OCI-LY1 (cell line): Measurements from ENCODE around the gene USP24.

Source experiments
- H2AFZ ChIP-seq: fragments of 200-600 bp; sonication (generic), shearing (Covaris generic); 2 replicates; pipeline ENCODE4 v1.6.0; 2014; ENCODE audit warnings: antibody characterized with exemption, mild to moderate bottlenecking, low read length
- H3F3A ChIP-seq: fragments of 200-600 bp; sonication (generic), shearing (Covaris generic); 2 replicates; pipeline ENCODE4 v1.6.0; 2014; ENCODE audit warnings: mild to moderate bottlenecking, antibody characterized with exemption, low read length, moderate library complexity; ENCODE audit not compliant: insufficient read depth
- H3K27ac ChIP-seq: fragments of 200-600 bp; sonication (generic); 2 replicates; pipeline ENCODE4 v1.5.1; 2014; ENCODE audit warnings: low read length, mixed run types, mild to moderate bottlenecking, low read depth; ENCODE audit not compliant: poor library complexity, severe bottlenecking
- H3K27me3 ChIP-seq: fragments of 200-600 bp; sonication (generic); 2 replicates; pipeline ENCODE4 v1.6.0; 2014; ENCODE audit warnings: antibody characterized with exemption, mild to moderate bottlenecking, low read length, moderate library complexity; ENCODE audit not compliant: insufficient read depth
- H3K36me3 ChIP-seq: fragments of 200-600 bp; sonication (generic); 2 replicates; pipeline ENCODE4 v1.6.1; 2014; ENCODE audit warnings: mild to moderate bottlenecking, antibody characterized with exemption, low read length, moderate library complexity, mixed read lengths; ENCODE audit not compliant: insufficient read depth
- H3K4me1 ChIP-seq: fragments of 200-600 bp; sonication (generic); 2 replicates; pipeline ENCODE4 v1.5.1; 2014; ENCODE audit warnings: mild to moderate bottlenecking, low read length, moderate library complexity; ENCODE audit not compliant: insufficient read depth, severe bottlenecking
- H3K4me2 ChIP-seq: fragments of 200-600 bp; sonication (generic), shearing (Covaris generic); 2 replicates; pipeline ENCODE4 v1.6.1; 2014; ENCODE audit warnings: low read length
- H3K4me3 ChIP-seq: fragments of 200-600 bp; sonication (generic); 2 replicates; pipeline ENCODE4 v1.5.1; 2014; ENCODE audit warnings: low read length, low read depth, mild to moderate bottlenecking, mixed read lengths; ENCODE audit not compliant: poor library complexity, severe bottlenecking
- H3K79me2 ChIP-seq: fragments of 200-600 bp; shearing (Covaris generic); 2 replicates; pipeline ENCODE4 v1.6.1; 2016; ENCODE audit warnings: mixed run types, low read length, mixed read lengths; ENCODE audit not compliant: insufficient read depth
- H3K9ac ChIP-seq: fragments of 200-600 bp; sonication (generic), shearing (Covaris generic); 2 replicates; pipeline ENCODE4 v1.6.1; 2014; ENCODE audit warnings: mild to moderate bottlenecking, low read length, mixed read lengths
- H3K9me2 ChIP-seq: fragments of 200-600 bp; sonication (generic), shearing (Covaris generic); 2 replicates; pipeline ENCODE4 v1.6.1; 2014; ENCODE audit warnings: low read depth, mild to moderate bottlenecking, low read length, mixed read lengths
- H3K9me3 ChIP-seq: fragments of 200-600 bp; shearing (Covaris generic); 2 replicates; pipeline ENCODE4 v1.6.1; 2014; ENCODE audit warnings: low read length, mixed read lengths
- H4K20me1 ChIP-seq: fragments of 200-600 bp; sonication (generic), shearing (Covaris generic); 2 replicates; pipeline ENCODE4 v1.6.0; 2016; ENCODE audit warnings: mild to moderate bottlenecking, low read length; ENCODE audit not compliant: insufficient read depth
- EZH2 ChIP-seq: fragments of 200-600 bp; sonication (generic), shearing (Covaris generic); IDR thresholded peaks from 2 replicates; pipeline ENCODE4 v1.8.0; 2017; ENCODE audit warnings: borderline replicate concordance, mixed run types, mild to moderate bottlenecking, antibody characterized with exemption, low read length, moderate library complexity, mixed read lengths
- TF ChIP-seq, protein P1 (sequence below): fragments of 200-600 bp; sonication (generic), shearing (Covaris generic); IDR thresholded peaks from 2 replicates; pipeline ENCODE4 v1.5.1; 2017; ENCODE audit warnings: mild to moderate bottlenecking, antibody characterized with exemption, low read length, moderate library complexity, mixed read lengths

USP24 gene

DNA sequence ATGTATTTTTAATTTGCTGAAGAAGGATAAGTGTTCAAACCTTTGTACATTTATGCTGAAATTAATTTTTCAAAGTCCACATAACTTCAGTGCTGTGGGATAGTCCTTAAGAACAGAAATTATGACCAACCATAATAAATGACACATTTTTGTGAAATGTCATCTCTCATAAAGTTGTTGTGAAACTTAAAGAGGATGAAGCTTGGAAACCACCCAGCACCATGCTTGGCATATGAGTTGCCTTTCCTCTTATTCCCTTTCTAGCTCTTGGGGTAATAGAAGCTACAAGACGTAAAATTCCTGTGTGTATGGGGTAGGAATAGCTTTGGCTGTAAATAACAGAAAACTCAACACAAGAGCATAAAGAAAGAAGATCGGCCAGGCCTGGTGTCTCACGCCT lies 18.9 kb upstream of the USP24 start:
- Histone ChIP-seq H2AFZ (no peak overlapping the region), H3K9me2 (no peaks in the 10 kb centered on the region), H3K4me2 (no peak overlapping the region), H3K27ac (no peak overlapping the region), H3K27me3 (no peaks in the 10 kb centered on the region), H3K79me2 (no peaks in the 10 kb centered on the region), H3K4me3 (no peak overlapping the region), H3K4me1 (no peaks in the 10 kb centered on the region), H3K36me3 (no peaks in the 10 kb centered on the region), H3F3A (no peaks in the 10 kb centered on the region), H3K9ac (no peak overlapping the region), H4K20me1 (no peaks in the 10 kb centered on the region), H3K9me3 (no peaks in the 10 kb centered on the region)
- TF ChIP-seq, protein P1, sequence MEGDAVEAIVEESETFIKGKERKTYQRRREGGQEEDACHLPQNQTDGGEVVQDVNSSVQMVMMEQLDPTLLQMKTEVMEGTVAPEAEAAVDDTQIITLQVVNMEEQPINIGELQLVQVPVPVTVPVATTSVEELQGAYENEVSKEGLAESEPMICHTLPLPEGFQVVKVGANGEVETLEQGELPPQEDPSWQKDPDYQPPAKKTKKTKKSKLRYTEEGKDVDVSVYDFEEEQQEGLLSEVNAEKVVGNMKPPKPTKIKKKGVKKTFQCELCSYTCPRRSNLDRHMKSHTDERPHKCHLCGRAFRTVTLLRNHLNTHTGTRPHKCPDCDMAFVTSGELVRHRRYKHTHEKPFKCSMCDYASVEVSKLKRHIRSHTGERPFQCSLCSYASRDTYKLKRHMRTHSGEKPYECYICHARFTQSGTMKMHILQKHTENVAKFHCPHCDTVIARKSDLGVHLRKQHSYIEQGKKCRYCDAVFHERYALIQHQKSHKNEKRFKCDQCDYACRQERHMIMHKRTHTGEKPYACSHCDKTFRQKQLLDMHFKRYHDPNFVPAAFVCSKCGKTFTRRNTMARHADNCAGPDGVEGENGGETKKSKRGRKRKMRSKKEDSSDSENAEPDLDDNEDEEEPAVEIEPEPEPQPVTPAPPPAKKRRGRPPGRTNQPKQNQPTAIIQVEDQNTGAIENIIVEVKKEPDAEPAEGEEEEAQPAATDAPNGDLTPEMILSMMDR = no peak
- no peak for TF ChIP-seq EZH2

DNA sequence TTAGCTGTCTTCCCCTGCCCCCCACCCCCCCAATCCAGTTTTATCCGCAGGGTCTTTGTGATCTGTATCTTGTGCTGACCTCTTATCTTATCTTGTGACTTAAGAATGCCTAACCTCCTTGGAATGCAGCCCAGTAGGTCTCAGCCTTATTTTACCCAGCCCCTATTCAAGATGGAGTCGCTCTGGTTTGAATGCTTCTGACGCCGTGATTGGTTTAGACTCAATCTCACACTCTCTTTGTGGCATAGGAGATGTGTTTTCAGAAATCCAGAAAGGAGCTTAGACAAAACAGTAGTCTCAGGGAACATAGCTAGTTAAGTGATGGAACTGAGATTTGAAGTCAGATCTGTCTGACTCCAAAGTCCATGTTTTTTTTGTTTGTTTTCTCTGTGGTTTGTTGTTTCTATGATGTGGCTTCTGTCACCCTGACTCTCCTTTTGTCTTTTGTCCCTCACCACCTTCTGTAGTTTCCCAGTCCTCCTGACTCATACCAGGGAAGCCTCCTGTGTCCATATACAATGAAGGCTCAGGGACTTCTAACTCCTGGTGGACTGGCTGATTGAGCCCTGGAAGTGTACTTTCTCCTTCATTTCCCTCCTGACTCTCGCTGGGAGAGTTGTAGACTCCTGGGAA lies 18.1 kb upstream of the USP24 start:
- H3K9ac ChIP-seq = no peak overlapping the region
- H3K9me3 ChIP-seq = no peaks in the 10 kb centered on the region
- no peaks in the 10 kb centered on the region for H3K27me3 ChIP-seq
- no peak overlapping the region for H2AFZ ChIP-seq
- H3K27ac ChIP-seq = no peak overlapping the region
- H3K4me1 ChIP-seq = no peaks in the 10 kb centered on the region
- H3K36me3 ChIP-seq = no peaks in the 10 kb centered on the region
- H4K20me1 ChIP-seq = no peaks in the 10 kb centered on the region
- H3K4me3 ChIP-seq = no peak overlapping the region
- H3K9me2 ChIP-seq = no peaks in the 10 kb centered on the region
- TF ChIP-seq, protein P1 = no peak
- no peak for TF ChIP-seq EZH2
- no peak overlapping the region for H3K4me2 ChIP-seq
- no peaks in the 10 kb centered on the region for H3K79me2 ChIP-seq
- no peaks in the 10 kb centered on the region for H3F3A ChIP-seq

DNA sequence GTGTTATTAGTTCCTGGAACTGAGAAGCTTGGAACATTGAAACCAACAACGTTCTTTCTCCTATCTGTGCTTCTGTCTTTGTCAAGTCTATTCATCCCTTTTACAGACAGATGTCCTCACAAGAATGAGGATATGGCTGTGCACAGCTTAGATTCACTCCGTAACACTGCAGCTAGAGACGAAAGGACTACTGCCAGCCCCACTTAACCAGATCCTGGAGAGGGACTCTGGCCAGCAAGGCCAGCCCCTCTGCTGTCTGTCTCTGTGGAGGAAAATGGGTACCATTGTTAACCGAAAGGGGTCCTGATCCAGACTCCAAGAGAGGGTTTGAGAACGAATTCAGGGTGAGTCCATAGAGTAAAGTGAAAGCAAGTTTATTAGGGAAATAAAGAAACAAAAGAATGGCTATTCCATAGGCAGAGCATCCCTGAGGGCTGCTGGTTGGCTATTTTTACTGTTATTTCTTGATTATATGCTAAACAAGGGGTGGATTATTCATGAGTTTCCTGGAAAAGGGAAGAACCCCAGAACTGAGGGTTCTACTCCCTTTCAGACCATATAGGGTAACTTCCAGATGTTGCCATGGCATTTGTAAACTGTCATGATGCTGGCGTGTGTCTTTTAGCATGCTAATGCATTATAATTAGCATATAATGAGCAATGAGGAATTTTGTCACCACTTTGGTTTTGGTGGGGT lies 17.4 kb upstream of the USP24 start:
- no peaks in the 10 kb centered on the region for H3F3A ChIP-seq
- no peaks in the 10 kb centered on the region for H3K4me1 ChIP-seq
- H3K9me3 ChIP-seq = no peaks in the 10 kb centered on the region
- no peaks in the 10 kb centered on the region for H3K79me2 ChIP-seq
- H3K4me2 ChIP-seq = no peak overlapping the region
- no peaks in the 10 kb centered on the region for H3K9me2 ChIP-seq
- no peak overlapping the region for H3K9ac ChIP-seq
- no peak overlapping the region for H3K4me3 ChIP-seq
- H4K20me1 ChIP-seq = no peaks in the 10 kb centered on the region
- H2AFZ ChIP-seq = no peak overlapping the region
- no peaks in the 10 kb centered on the region for H3K36me3 ChIP-seq
- H3K27ac ChIP-seq = no peak overlapping the region
- H3K27me3 ChIP-seq = no peaks in the 10 kb centered on the region
- TF ChIP-seq EZH2 = no peak
- TF ChIP-seq, protein P1 = no peak
